T-helper 2 cell (primary cell): ENCODE measurements around the gene LDLRAD4.

Source experiments
- DNase-seq, 5 experiments: peaks; one replicate each; pipeline versions ENCODE4 v3.0.0 to v3.0.0-alpha.2; 2012 to 2022

LDLRAD4 gene

GRCh38 chr18:13566941-13567746 lies 348.6 kb downstream of the LDLRAD4 start:
- peak in 1 of 5 experiments; percentile 60 for DNase-seq

GRCh38 chr18:13568443-13569392 lies 350.2 kb downstream of the LDLRAD4 start:
- DNase-seq, result peak in 1 of 5 experiments; percentile 35

- DNase-seq, result no peak
These were observed 351.7 kb downstream of the LDLRAD4 start for GRCh38 chr18:13570216-13570615.

- DNase-seq, result no peak
These were observed 352.4 kb downstream of the LDLRAD4 start for GRCh38 chr18:13570856-13571495.

- no peak for DNase-seq
These were observed 353.6 kb downstream of the LDLRAD4 start for GRCh38 chr18:13572148-13572547.

DNA sequence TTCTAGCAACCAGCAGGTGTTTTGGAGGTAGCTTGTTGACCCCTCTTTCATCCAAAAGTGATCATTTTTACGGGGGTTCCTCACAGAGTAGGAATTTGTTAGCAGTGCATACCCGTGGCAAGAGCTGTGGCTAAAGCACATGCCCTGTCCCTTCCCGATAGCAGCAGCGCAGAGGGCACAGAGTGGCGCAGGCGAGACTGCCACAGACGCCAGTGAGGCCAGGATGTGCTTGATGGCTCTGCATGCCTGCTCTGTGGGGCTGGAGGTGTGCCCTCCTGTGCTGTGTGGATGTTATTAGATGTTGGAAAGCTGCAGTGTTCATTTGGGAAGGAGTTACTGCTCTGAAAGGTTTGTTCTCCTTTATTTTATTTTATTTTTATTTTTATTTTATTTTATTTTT lies 354.2 kb downstream of the LDLRAD4 start:
- no peak for DNase-seq

DNA sequence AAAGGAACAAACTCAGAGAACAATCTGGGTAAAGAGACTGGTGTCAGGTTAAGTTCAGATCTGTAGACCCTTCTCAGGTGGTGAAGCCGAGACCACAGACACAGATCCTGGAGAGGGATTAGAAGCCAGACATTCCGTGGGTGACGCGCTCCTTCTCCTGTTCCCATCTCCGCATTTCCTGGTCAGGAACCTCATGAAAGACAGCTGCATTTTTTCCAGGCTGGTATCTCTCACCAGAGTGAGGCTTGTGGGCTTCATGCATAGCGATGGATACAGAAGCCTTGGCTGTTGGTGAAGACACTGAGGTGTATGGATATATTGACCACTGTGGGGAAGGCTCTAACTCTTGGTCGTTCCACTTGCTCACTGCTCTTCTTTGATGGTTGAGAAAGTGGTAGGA lies 355.2 kb downstream of the LDLRAD4 start:
- no peak for DNase-seq

DNA sequence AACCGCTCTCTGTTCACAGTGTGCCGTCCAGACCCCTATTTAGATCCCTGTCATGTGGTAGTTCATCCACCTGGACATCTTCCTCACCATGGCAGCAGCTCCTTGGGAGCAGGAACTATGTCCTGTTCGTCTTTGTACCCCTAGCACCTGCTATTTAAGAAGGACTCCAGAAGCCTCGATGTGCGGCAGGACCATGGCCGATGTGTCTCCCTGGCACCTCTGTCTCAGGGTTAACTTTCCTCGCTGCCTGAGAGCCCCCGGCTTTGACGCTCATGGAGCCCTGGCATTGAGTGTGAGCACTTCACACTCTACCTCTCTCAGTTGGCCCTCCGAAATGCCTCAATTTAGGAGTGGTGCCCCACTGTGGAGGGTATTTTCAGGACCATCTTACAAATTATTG lies 355.8 kb downstream of the LDLRAD4 start:
- DNase-seq, result no peak

DNA sequence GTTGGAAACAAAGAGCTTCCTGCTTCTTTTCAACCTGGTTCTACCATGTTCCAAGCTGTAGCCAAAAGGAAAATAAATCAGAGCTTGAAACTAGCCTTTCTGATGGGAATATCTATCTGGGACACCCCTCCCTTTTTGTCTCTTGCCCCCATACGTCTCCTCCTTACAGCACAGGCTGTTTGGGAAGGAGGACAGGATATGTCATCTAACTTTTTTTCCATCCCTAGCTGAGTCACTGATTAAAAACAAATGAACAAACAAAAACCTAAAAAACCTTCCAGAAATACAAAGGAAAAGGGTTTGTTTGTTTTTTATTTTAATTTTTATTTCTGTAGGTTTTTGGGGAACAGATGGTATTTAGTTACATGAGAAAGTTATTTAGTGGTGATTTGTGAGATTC lies 356.2 kb downstream of the LDLRAD4 start:
- no peak for DNase-seq

DNA sequence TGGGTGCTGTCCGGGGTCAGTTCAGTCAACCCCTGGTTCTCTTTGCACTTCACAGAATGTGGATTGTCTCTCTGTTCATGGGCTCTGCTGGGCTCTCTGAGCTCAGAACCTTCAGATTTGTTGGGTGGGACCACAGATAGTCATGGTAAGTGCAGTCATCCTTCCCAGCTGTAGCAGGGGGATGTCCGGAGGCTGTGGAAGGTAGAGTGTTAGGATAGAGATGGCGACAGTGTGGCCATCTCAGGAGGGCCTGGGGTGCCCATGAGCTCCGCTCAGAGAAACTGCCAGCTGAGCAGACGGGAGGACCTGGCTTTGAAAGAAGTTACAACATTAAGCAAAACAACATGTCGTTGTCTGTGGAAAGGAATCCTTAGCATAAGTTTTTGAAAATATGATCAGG lies 358.0 kb downstream of the LDLRAD4 start:
- no peak for DNase-seq

GRCh38 chr18:13577091-13577697 lies 358.6 kb downstream of the LDLRAD4 start:
- peak in 1 of 5 experiments; percentile 79 for DNase-seq

DNA sequence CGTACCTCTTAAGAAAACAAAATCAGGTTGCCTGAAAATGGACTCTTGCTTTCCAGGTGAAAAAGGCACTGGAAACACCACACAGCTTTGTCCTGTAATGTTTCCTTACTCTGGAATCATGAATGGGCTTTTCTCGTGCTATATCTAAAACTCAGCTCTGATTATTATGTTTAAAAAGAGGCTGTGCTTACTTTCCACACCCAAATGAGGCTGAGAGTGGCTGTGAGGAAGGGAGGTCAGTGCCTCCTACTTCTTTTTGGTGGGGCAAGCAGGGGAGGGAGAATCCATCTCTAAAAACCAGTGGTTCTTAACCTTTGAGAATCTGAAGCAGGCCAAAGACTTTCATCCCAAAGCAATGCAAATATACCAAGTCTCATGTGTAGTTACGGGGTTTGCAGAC lies 359.2 kb downstream of the LDLRAD4 start:
- DNase-seq, result no peak

DNA sequence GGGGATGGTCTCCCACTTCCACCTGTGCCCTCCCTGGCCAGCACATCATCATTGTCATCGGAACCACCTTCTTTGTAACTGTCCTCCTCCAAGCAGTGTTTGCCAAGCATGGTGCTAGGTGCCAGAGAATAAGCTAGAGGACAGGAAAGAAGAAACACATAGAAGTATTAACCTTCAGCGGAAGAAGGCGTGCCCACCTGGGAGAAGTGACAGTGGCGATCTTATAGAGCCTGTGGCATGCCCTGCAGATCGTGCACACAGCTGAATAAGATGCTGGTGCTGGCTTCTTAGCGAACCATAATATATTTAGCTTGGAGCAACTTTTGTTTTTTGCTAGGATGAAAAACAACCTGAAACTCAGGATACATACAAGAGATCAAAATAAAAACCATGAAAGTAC lies 359.8 kb downstream of the LDLRAD4 start:
- no peak for DNase-seq

DNA sequence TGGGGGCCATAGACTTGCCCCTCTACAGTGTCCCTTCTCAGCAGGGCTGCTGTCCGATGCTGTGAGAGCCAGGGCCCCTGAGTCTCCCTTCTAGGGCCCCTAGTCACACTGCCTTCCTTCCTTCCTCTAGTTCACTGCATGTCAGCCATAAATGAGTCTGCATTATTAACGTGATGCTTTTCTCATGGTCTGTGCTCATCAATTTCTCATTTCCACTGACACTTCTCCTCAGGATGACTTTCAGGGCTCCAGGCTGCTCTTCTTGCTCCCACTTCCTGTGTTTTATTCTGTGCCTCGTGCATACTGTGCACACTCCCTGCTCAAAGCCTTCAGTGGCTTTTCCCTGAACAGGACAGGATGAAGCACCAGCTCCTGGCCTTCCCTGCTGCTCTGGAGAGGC lies 361.3 kb downstream of the LDLRAD4 start:
- no peak for DNase-seq

DNA sequence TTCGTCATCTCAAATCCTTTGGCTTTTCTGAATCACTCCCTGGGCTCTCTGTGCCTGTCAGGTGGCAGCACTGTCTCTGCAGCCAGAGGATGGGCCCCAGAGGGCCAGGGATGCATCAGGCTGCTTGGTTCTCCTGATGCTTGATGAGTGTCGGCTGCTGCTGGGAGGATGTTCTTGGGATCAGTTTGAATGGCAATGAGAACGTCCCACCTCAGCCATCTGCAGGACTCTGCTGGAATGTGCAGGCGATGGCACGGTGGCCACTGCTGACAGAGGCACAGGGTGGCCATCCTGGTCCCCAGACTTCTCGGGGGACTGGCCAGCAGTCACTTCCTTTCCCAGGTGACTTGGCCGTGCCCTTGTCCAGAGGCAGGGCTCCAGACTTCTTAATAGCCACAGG lies 361.8 kb downstream of the LDLRAD4 start:
- DNase-seq, result no peak

GRCh38 chr18:13580991-13581390 lies 362.4 kb downstream of the LDLRAD4 start:
- DNase-seq, result no peak

DNA sequence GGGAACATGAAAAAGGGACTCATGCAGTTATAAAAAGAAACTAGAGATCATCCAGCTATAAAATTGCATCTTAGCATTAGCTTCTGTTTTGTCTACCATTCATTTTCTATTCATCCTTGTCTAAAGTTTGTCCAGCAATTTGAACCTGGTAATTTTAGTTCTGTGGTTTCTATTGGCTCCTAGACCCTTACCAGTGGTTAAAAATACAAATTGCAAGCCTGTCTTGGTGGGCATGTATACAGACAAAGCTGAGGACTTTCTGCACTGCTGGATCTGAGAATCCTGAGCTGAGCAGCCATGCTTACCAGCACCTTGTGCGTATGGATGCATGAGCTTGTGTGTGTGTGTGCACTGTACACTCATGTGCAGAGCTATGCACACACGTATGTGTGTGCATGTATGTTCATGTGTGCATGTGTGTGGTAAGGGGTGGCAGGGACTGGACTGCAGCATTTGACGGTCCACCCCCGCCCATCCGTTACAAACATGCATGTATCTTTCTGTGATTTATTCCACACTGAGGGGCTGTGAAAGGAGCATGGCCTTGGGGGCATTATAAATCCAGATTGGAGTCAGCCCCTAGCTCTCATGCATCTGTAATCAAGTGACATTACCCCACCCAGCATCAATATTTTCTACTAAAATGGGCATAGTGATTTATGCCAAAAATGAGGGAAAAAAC lies 363.1 kb downstream of the LDLRAD4 start:
- DNase-seq, result no peak

DNA sequence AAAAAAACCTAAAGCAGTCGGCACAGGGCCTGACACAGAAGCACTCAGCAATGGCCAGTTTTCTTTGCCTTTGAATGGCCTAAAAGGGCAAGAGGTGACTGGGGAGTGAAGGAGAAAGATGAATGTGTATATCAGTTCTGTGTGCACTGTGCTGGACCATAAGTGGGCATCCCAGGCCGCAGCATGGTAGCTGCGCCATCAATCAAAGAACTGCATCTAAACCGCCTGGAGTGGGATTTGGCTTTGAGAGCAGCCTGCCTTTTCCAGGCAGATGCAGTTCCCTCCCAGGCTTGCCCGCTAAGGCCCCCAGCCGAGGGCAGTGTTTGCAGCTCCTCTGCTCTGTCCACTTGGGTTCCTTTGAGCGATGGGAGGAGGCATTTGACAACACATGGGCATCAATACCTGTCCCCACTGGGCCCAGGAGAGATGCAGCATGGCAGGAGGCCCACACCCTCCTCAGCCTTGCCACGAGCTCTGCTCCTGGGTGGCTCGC lies 363.7 kb downstream of the LDLRAD4 start:
- no peak for DNase-seq

DNA sequence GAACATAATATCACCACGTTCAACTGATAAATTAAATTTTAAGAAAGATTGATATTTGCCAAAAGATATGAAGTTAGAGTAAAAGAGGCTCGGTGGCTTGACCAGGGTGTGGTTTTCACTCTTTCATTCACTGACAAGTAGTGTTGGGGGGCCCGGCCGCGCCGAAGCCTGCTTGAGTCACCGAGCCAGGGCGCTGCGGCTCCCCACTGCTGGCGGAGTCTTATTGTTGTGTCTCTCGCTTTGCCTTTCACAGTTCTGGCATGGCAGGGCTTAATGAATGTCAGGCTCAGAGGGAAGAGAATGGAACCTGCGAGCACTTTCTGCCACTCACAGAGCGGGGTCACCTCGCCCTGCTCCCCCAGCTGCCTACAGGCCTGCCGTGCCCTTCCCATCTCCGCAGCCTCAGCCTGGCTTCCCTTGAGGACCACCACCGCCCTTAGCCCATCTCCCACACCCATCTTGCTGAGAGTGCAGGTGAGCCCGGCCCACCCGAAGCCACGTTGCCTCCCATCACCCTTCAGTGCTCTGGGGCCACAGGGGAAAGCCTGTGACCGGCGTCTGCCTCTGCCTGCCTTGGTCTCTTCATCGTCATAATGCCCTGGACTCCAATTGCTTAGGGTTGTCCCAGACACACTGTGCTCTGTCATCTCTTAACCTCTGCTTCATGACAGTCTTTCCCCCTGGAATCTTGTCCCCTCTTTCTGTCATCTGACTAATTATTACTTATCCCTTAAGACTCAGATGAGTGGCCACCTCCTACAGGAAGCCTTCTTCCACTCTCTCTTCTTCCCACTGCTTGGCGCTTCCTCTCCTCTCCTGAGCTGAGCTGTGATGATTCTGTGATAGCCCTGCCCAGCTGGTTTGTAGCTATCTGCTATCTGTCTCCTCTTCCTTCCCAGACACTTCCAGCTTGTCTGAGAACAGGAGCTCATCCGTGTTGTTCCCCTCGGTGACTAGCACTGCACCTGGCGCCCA lies 365.3 kb downstream of the LDLRAD4 start:
- DNase-seq, result no peak

GRCh38 chr18:13584825-13585224 lies 366.3 kb downstream of the LDLRAD4 start:
- no peak for DNase-seq
